Measurements from ENCODE around the gene USP9X. TPM values are rescaled to one million over a fixed set of nuclear protein-coding genes. Genes with fewer than 3 reads are reported as not detected.

USP9X gene
- total and polyA plus RNA-seq, 2 of the 8 experiments (the other 6 are each of a cell fraction or from before 2014, with no cell fraction given), result 79.2 to 300 TPM

GRCh38 chrX:41095908-41096307, 10.7 kb downstream of the USP9X start (continued):
- TF ChIP-seq CHD7 (IDR thresholded peaks at IDR 0.05; ENCODE audit: insufficient replicate concordance, low read length) (no peak), POLR2A (IDR thresholded peaks at IDR 0.05; ENCODE audit: control extremely low read depth in 1 of 2, low read depth in 2 of 2, low read length in 2 of 2) (no peak), POU5F1 (IDR thresholded peaks at IDR 0.05; ENCODE audit: low read depth, low read length) (no peak), TCF12 (IDR thresholded peaks at IDR 0.05; ENCODE audit: low read depth, low read length) (no peak), ZNF274 (IDR thresholded peaks at IDR 0.05; ENCODE audit: borderline replicate concordance, extremely low read depth, low read length) (no peak), NANOG (IDR thresholded peaks at IDR 0.05; ENCODE audit: insufficient read depth, low read depth, low read length, poor library complexity, severe bottlenecking) (no peak), POLR2AphosphoS5 (IDR thresholded peaks at IDR 0.05; ENCODE audit: low read depth, low read length) (no peak)

All from H1 (cell line).